ENCODE results near the gene PRDM16. TPM values are rescaled to one million over a fixed set of nuclear protein-coding genes. Genes with fewer than 3 reads are reported as not detected.

The PRDM16 gene
- total RNA-seq, 1 donor from 2014 or later, result 0.43 TPM

DNA sequence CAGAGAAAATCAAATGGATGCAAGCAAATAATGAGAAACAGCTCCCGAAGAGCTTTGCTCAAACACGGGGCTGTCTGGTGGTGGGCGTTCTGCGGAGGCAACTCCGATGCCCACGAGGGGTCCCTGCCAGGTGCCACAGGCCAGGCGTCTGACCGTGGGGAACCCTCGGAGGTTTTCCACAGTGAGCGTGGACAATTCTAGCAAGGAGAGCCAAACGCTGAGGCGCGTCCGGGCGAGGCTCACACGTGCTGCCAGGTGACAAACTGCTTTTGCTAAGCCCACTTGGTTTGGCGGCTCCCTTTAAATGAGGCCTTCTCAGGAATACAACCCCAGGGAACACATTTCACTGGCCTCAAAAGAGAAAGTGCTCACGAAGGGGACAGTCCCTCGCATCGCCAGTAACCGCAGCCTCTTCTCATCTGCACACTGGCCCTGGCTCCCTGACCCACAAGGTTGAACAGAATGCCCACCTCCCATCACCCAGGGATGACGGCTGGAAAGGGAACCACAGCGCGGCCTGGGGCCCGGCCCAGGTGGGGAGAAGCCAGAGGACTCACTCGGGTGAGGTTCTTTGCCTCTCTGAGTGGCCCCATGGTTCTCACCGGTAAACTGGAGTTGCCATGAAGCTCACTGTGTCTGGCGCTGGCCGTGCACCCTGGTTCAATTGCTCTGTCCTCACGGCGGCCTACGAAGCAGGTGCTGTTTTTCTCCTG lies 97.4 kb downstream of the PRDM16 start:
- no peak overlapping the region for H3K27ac ChIP-seq (ENCODE audit: low read depth, low read length)
- no peaks in the 10 kb centered on the region for H3K79me2 ChIP-seq (ENCODE audit: insufficient read depth, low read length)
- no peaks in the 10 kb centered on the region for H3K27me3 ChIP-seq (ENCODE audit: insufficient read depth, low read length)
- H3K4me1 Mint-ChIP-seq (ENCODE audit: low read depth, unreplicated experiment), result no peaks in the 10 kb centered on the region
- no peak for FAIRE-seq
- no peak overlapping the region for H2AFZ ChIP-seq (ENCODE audit: low read depth, low read length)
- H4K20me1 ChIP-seq (ENCODE audit: insufficient read depth, low read length), result peaks cover 7% of the 10 kb centered on the region
- no peak overlapping the region for H3K4me3 Mint-ChIP-seq (ENCODE audit: unreplicated experiment)
- H3K4me1 ChIP-seq (ENCODE audit: insufficient read depth, low read length), result peaks cover 30% of the 10 kb centered on the region
- peaks cover 25% of the 10 kb centered on the region for H3K27me3 Mint-ChIP-seq (ENCODE audit: low read depth, unreplicated experiment)
- TF ChIP-seq CTCF (IDR thresholded peaks at IDR 0.05; ENCODE audit: insufficient read depth, low read depth, low read length), result no peak
- no peak for TF ChIP-seq EZH2 (IDR thresholded peaks at IDR 0.05; ENCODE audit: insufficient read depth, low read length)
- no peak overlapping the region for H3K9ac ChIP-seq (ENCODE audit: low read length)
- no peak overlapping the region for H3K4me3 ChIP-seq (ENCODE audit: insufficient read depth, low read depth, low read length)
- H3K36me3 Mint-ChIP-seq (ENCODE audit: low read depth, unreplicated experiment), result no peaks in the 10 kb centered on the region
- no peak for DNase-seq (ENCODE audit: low read depth)
- no peaks in the 10 kb centered on the region for H3K9me3 Mint-ChIP-seq (ENCODE audit: unreplicated experiment)
- H3K27ac Mint-ChIP-seq (ENCODE audit: unreplicated experiment), result no peak overlapping the region
- no peaks in the 10 kb centered on the region for H3K36me3 ChIP-seq (ENCODE audit: insufficient read depth, low read length)
- H3K9me3 ChIP-seq (ENCODE audit: insufficient read depth, low read depth, low read length), result no peaks in the 10 kb centered on the region
- H3K4me2 ChIP-seq (ENCODE audit: low read length), result no peak overlapping the region

GRCh38 chr1:3167255-3167654 lies 98.3 kb downstream of the PRDM16 start:
- no peak overlapping the region for H3K4me2 ChIP-seq (ENCODE audit: low read length)
- H3K36me3 ChIP-seq (ENCODE audit: insufficient read depth, low read length), result no peaks in the 10 kb centered on the region
- peaks cover 13% of the 10 kb centered on the region for H4K20me1 ChIP-seq (ENCODE audit: insufficient read depth, low read length)
- H3K27ac Mint-ChIP-seq (ENCODE audit: unreplicated experiment), result no peak overlapping the region
- H3K9me3 Mint-ChIP-seq (ENCODE audit: unreplicated experiment), result no peaks in the 10 kb centered on the region
- H3K4me3 ChIP-seq (ENCODE audit: insufficient read depth, low read depth, low read length), result no peak overlapping the region
- H3K9me3 ChIP-seq (ENCODE audit: insufficient read depth, low read depth, low read length), result no peaks in the 10 kb centered on the region
- no peaks in the 10 kb centered on the region for H3K27me3 ChIP-seq (ENCODE audit: insufficient read depth, low read length)
- no peak overlapping the region for H3K27ac ChIP-seq (ENCODE audit: low read depth, low read length)
- DNase-seq (ENCODE audit: low read depth) (no peak), FAIRE-seq (no peak)
- no peak overlapping the region for H2AFZ ChIP-seq (ENCODE audit: low read depth, low read length)
- H3K9ac ChIP-seq (ENCODE audit: low read length), result no peak overlapping the region
- H3K27me3 Mint-ChIP-seq (ENCODE audit: low read depth, unreplicated experiment), result peaks cover 24% of the 10 kb centered on the region
- no peaks in the 10 kb centered on the region for H3K4me1 Mint-ChIP-seq (ENCODE audit: low read depth, unreplicated experiment)
- H3K4me3 Mint-ChIP-seq (ENCODE audit: unreplicated experiment), result no peak overlapping the region
- TF ChIP-seq EZH2 (IDR thresholded peaks at IDR 0.05; ENCODE audit: insufficient read depth, low read length) (no peak), CTCF (IDR thresholded peaks at IDR 0.05; ENCODE audit: insufficient read depth, low read depth, low read length) (no peak)
- H3K79me2 ChIP-seq (ENCODE audit: insufficient read depth, low read length), result no peaks in the 10 kb centered on the region
- H3K4me1 ChIP-seq (ENCODE audit: insufficient read depth, low read length), result peaks cover 22% of the 10 kb centered on the region
- H3K36me3 Mint-ChIP-seq (ENCODE audit: low read depth, unreplicated experiment), result no peaks in the 10 kb centered on the region

DNA sequence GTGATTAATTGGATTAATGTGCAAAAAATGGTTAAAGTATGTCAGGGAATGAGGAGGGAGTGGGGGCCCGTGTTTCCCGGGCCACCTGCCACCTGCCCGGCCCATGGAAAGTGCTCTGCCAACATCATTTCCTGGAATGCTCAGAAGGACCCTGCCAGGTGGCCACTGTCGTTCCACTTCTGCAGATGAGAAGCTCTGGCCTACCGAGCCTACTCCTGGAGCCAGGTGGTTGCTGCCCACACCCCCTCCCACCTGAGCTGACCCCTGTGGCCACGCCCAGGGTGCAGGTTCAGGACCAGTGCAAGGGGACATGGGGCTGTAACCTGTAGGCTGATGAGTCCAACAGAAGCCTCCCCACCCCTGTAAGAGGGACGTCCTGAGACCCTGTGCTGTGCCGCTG lies 99.7 kb downstream of the PRDM16 start:
- H4K20me1 ChIP-seq (ENCODE audit: insufficient read depth, low read length), result peaks cover 20% of the 10 kb centered on the region
- Mint-ChIP-seq H3K36me3 (ENCODE audit: low read depth, unreplicated experiment) (no peaks in the 10 kb centered on the region), H3K4me1 (ENCODE audit: low read depth, unreplicated experiment) (no peaks in the 10 kb centered on the region), H3K4me3 (ENCODE audit: unreplicated experiment) (no peak overlapping the region), H3K27ac (ENCODE audit: unreplicated experiment) (no peak overlapping the region), H3K9me3 (ENCODE audit: unreplicated experiment) (no peaks in the 10 kb centered on the region), H3K27me3 (ENCODE audit: low read depth, unreplicated experiment) (peaks cover 29% of the 10 kb centered on the region)
- H3K36me3 ChIP-seq (ENCODE audit: insufficient read depth, low read length), result no peaks in the 10 kb centered on the region
- H2AFZ ChIP-seq (ENCODE audit: low read depth, low read length), result no peak overlapping the region
- peaks cover 25% of the 10 kb centered on the region for H3K4me1 ChIP-seq (ENCODE audit: insufficient read depth, low read length)
- no peak for DNase-seq (ENCODE audit: low read depth)
- no peaks in the 10 kb centered on the region for H3K27me3 ChIP-seq (ENCODE audit: insufficient read depth, low read length)
- no peaks in the 10 kb centered on the region for H3K9me3 ChIP-seq (ENCODE audit: insufficient read depth, low read depth, low read length)
- no peak overlapping the region for H3K27ac ChIP-seq (ENCODE audit: low read depth, low read length)
- H3K9ac ChIP-seq (ENCODE audit: low read length), result no peak overlapping the region
- FAIRE-seq, result no peak
- H3K79me2 ChIP-seq (ENCODE audit: insufficient read depth, low read length), result no peaks in the 10 kb centered on the region
- no peak overlapping the region for H3K4me3 ChIP-seq (ENCODE audit: insufficient read depth, low read depth, low read length)
- no peak overlapping the region for H3K4me2 ChIP-seq (ENCODE audit: low read length)
- no peak for TF ChIP-seq CTCF (IDR thresholded peaks at IDR 0.05; ENCODE audit: insufficient read depth, low read depth, low read length)
- TF ChIP-seq EZH2 (IDR thresholded peaks at IDR 0.05; ENCODE audit: insufficient read depth, low read length), result no peak

Data from astrocyte (in vitro differentiated cells and primary cell).